Omental fat pad (tissue), 4 donors: ENCODE results near the gene LIMCH1. TPM values are rescaled to one million over a fixed set of nuclear protein-coding genes. Genes with fewer than 3 reads are reported as not detected.

Experiments
- ATAC-seq: fragments of 150-250 bp; one replicate; pipeline ENCODE4 v1.9.1; 2016; ENCODE audit warnings: mild to moderate bottlenecking, moderate library complexity; ENCODE audit not compliant: low FRiP score
- DNase-seq: peaks from one replicate; pipeline ENCODE4 v3.0.0-alpha.2; 2019; ENCODE audit warnings: low spot score
- CTCF ChIP-seq, 3 donors: fragments of 450-650 bp; IDR thresholded peaks; one replicate each; pipeline ENCODE4 v1.5.1; 2016 to 2017; ENCODE audit warnings: antibody characterized with exemption in 3 of 3, mild to moderate bottlenecking in 3 of 3, moderate library complexity in 2 of 3
- total RNA-seq, 4 donors: library from RNA; depleted of rRNA; stranded (reverse); fragments of >200 nt; gene quantifications; one replicate each; pipeline ENCODE4 v1.1.0, GENCODE V29; 2016

LIMCH1 gene
- total RNA-seq, 4 donors from 2014 or later: 29.4 to 112 (median 44.9) TPM

GRCh38 chr4:41539711-41540110 lies 1.8 kb downstream of the LIMCH1 start:
- TF ChIP-seq CTCF (IDR thresholded peaks at IDR 0.05): no peak
- no peak for ATAC-seq

GRCh38 chr4:41540687-41541086 lies 2.7 kb downstream of the LIMCH1 start:
- ATAC-seq (no peak), DNase-seq (no peak)
- no peak for TF ChIP-seq CTCF (IDR thresholded peaks at IDR 0.05)

More at GRCh38 chr4:41539711-41540110, 1.8 kb downstream of the LIMCH1 start:
- no peak for DNase-seq

GRCh38 chr4:41541687-41542094 lies 3.7 kb downstream of the LIMCH1 start:
- no peak for DNase-seq
- ATAC-seq: no peak
- TF ChIP-seq CTCF (IDR thresholded peaks at IDR 0.05): no peak

- TF ChIP-seq CTCF (IDR thresholded peaks at IDR 0.05): no peak
- no peak for DNase-seq
- no peak for ATAC-seq
Observed at GRCh38 chr4:41542526-41543275, 4.7 kb downstream of the LIMCH1 start.

GRCh38 chr4:41545238-41545637 lies 7.3 kb downstream of the LIMCH1 start:
- DNase-seq: no peak
- no peak for TF ChIP-seq CTCF (IDR thresholded peaks at IDR 0.05)
- ATAC-seq: no peak

- no peak for DNase-seq
- no peak for ATAC-seq
- no peak for TF ChIP-seq CTCF (IDR thresholded peaks at IDR 0.05)
Observed at GRCh38 chr4:41546638-41547037, 8.7 kb downstream of the LIMCH1 start.

GRCh38 chr4:41548305-41548880 lies 10.4 kb downstream of the LIMCH1 start:
- ATAC-seq (no peak), DNase-seq (no peak)
- no peak for TF ChIP-seq CTCF (IDR thresholded peaks at IDR 0.05)
